IMR-90 (cell line): ENCODE data around the gene NKX6-2. TPM values are rescaled to one million over a fixed set of nuclear protein-coding genes. Genes with fewer than 3 reads are reported as not detected.

ENCODE experiments used
- ATAC-seq: fragments of 200-7000 bp; cut with Tn5 transposase; 2 replicates; pipeline ENCODE4 v1.9.1; 2020; ENCODE audit warnings: low read depth, mild to moderate bottlenecking, moderate library complexity
- BruUV-seq: library from RNA; stranded (reverse); fragments of 400-500 nt; replicated peaks from 2 replicates; lab custom pipeline; 2021; lab: Mats Ljungman, UMichigan
- CTCF ChIA-PET: fragments of 300-600 bp; formaldehyde crosslinking; extraction: SDS; loops from one replicate; lab custom pipeline; 2021; ENCODE audit warnings: antibody characterized with exemption; lab: Yijun Ruan, JAX
- POLR2A ChIA-PET: fragments of 300-600 bp; sonication (Branson Sonifier 250); formaldehyde crosslinking; loops from one replicate; lab custom pipeline; 2022; ENCODE audit warnings: antibody characterized with exemption; ENCODE audit not compliant: unreplicated experiment; lab: Charles Lee
- DNase-seq: peaks from one replicate; pipeline ENCODE4 v3.0.0; 2013
- H2AFZ ChIP-seq: replicated peaks from 2 replicates; pipeline ENCODE3; 2013; ENCODE audit warnings: low read length, mild to moderate bottlenecking; ENCODE audit not compliant: poor library complexity
- H2AK5ac ChIP-seq: 2 replicates; pipeline ENCODE4 v1.6.1; 2013; ENCODE audit warnings: low read depth, low read length, inconsistent platforms
- H2AK9ac ChIP-seq: replicated peaks from 2 replicates; pipeline ENCODE3; 2013; ENCODE audit warnings: mild to moderate bottlenecking, low read depth, low read length, moderate library complexity; ENCODE audit not compliant: poor library complexity
- H2BK120ac ChIP-seq: 2 replicates; pipeline ENCODE4 v1.6.1; 2013; ENCODE audit warnings: low read depth, low read length, inconsistent platforms
- H2BK15ac ChIP-seq: 3 replicates; pipeline ENCODE4 v1.6.1; 2013; ENCODE audit warnings: low read depth, low read length, inconsistent platforms
- H2BK20ac ChIP-seq: 2 replicates; pipeline ENCODE4 v1.6.1; 2013; ENCODE audit warnings: low read depth, mild to moderate bottlenecking, inconsistent platforms, low read length, moderate library complexity
- H2BK5ac ChIP-seq: 2 replicates; pipeline ENCODE4 v1.6.1; 2013; ENCODE audit warnings: mild to moderate bottlenecking, low read depth, low read length, inconsistent platforms; ENCODE audit not compliant: poor library complexity, severe bottlenecking
- H3K14ac ChIP-seq: replicated peaks from 2 replicates; pipeline ENCODE4 v1.6.1; 2013; ENCODE audit warnings: low read depth, low read length, inconsistent platforms
- H3K18ac ChIP-seq: 2 replicates; pipeline ENCODE4 v1.6.1; 2013; ENCODE audit warnings: low read depth, low read length, control low read depth
- H3K23ac ChIP-seq: 2 replicates; pipeline ENCODE4 v1.6.1; 2013; ENCODE audit warnings: low read depth, low read length, inconsistent platforms
- H3K27ac ChIP-seq: 2 replicates; pipeline ENCODE4 v1.5.1; 2013; ENCODE audit warnings: mild to moderate bottlenecking, control low read depth, low read length; ENCODE audit not compliant: insufficient read depth
- H3K27me3 ChIP-seq: 2 replicates; pipeline ENCODE4 v1.6.1; 2013; ENCODE audit warnings: low read length; ENCODE audit not compliant: control insufficient read depth, insufficient read depth
- H3K36me3 ChIP-seq: 2 replicates; pipeline ENCODE4 v1.6.1; 2013; ENCODE audit warnings: low read length, mixed read lengths; ENCODE audit not compliant: control insufficient read depth, insufficient read depth
- H3K4ac ChIP-seq: 2 replicates; pipeline ENCODE4 v1.6.1; 2013; ENCODE audit warnings: low read depth, low read length, inconsistent platforms
- H3K4me1 ChIP-seq: 2 replicates; pipeline ENCODE4 v1.6.1; 2013; ENCODE audit warnings: low read length, mixed read lengths; ENCODE audit not compliant: control insufficient read depth, insufficient read depth
- H3K4me2 ChIP-seq: 2 replicates; pipeline ENCODE4 v1.6.1; 2013; ENCODE audit warnings: low read depth, mild to moderate bottlenecking, control low read depth, low read length, moderate library complexity
- H3K4me3 ChIP-seq: 2 replicates; pipeline ENCODE4 v1.5.1; 2013; ENCODE audit warnings: low read depth, mild to moderate bottlenecking, control low read depth, low read length, moderate library complexity; ENCODE audit not compliant: insufficient read depth
- H3K56ac ChIP-seq: 2 replicates; pipeline ENCODE4 v1.6.1; 2013; ENCODE audit warnings: low read length, inconsistent platforms; ENCODE audit not compliant: insufficient read depth; ENCODE audit errors: extremely low read depth
- H3K79me1 ChIP-seq, 2 experiments: 2 replicates each; pipeline ENCODE4 v1.6.1; 2013; ENCODE audit warnings: low read length in 2 of 2, inconsistent platforms in 1 of 2, low read depth in 1 of 2
- H3K9ac ChIP-seq: 2 replicates; pipeline ENCODE4 v1.6.1; 2013; ENCODE audit warnings: low read depth, low read length, control low read depth
- H3K9me1 ChIP-seq: 2 replicates; pipeline ENCODE4 v1.6.1; 2013; ENCODE audit warnings: low read length, inconsistent platforms; ENCODE audit not compliant: insufficient read depth
- H3K9me3 ChIP-seq: 2 replicates; pipeline ENCODE4 v1.6.1; 2013; ENCODE audit warnings: low read length; ENCODE audit not compliant: control insufficient read depth, insufficient read depth
- H4K20me1 ChIP-seq: 2 replicates; pipeline ENCODE4 v1.6.1; 2013; ENCODE audit warnings: low read length, inconsistent platforms; ENCODE audit not compliant: insufficient read depth
- H4K5ac ChIP-seq: 2 replicates; pipeline ENCODE4 v1.6.1; 2013; ENCODE audit warnings: mild to moderate bottlenecking, low read depth, low read length, control low read depth
- H4K8ac ChIP-seq, 2 experiments: 2 replicates each; pipeline ENCODE4 v1.6.1; 2013; ENCODE audit warnings: low read depth in 2 of 2, low read length in 2 of 2, control low read depth in 1 of 2, inconsistent platforms in 1 of 2
- H4K91ac ChIP-seq: 2 replicates; pipeline ENCODE4 v1.6.1; 2013; ENCODE audit warnings: low read depth, low read length, inconsistent platforms; ENCODE audit not compliant: insufficient read depth
- BHLHE40 ChIP-seq: fragments of 150-350 bp; IDR thresholded peaks from 2 replicates; pipeline ENCODE4 v1.6.1; 2016; ENCODE audit warnings: mild to moderate bottlenecking, low read depth, low read length
- CEBPB ChIP-seq: IDR thresholded peaks from 2 replicates; pipeline ENCODE4 v1.6.1; 2012; ENCODE audit warnings: low read depth, low read length, improper control_type of control experiment
- POLR2A ChIP-seq: IDR thresholded peaks from 2 replicates; pipeline ENCODE4 v1.6.1; 2012; ENCODE audit warnings: mild to moderate bottlenecking, low read depth, low read length
- WGBS, 2 experiments: methylation state at CpG; one replicate each; pipeline versions ENCODE4 v1.1.5 to v1.1.7; 2013; ENCODE audit warnings: missing lambda C conversion rate in 2 of 2; ENCODE audit not compliant: insufficient read length in 1 of 2; ENCODE audit errors: extremely low coverage in 2 of 2; 5-methylcytosine and 5-hydroxymethylcytosine counted together
- dilution Hi-C: fragments of 300-500 bp; cut with HindIII; formaldehyde crosslinking; loops from one replicate; pipeline ENCODE4 v1.14.3; 2018; ENCODE audit warnings: low sequenced_read_pairs; ENCODE audit not compliant: unreplicated experiment
- in situ Hi-C: fragments of 300-500 bp; cut with MboI; formaldehyde crosslinking; loops from 3 replicates; pipeline ENCODE4 v1.14.3; 2019; ENCODE audit warnings: low sequenced_read_pairs, inconsistent platforms, mixed read lengths
- intact Hi-C: fragments of 100-400 bp; cut with micrococcal nuclease; formaldehyde crosslinking; loops from 2 replicates; pipeline ENCODE4 v1.10.0; 2022
- polyA plus RNA-seq, 3 experiments: library from polyadenylated mRNA; depleted of rRNA; stranded (reverse); fragments of >200 nt; gene quantifications; 2 replicates each; pipeline ENCODE4 v1.2.3, GENCODE V29; 2012; ENCODE audit warnings: low replicate concordance in 1 of 3
- total RNA-seq: library from RNA; depleted of rRNA; stranded (reverse); fragments of >200 nt; gene quantifications from 2 replicates; pipeline ENCODE4 v1.2.3, GENCODE V29; 2012

Gene NKX6-2
- total and polyA plus RNA-seq, 2 of the 4 experiments (the other 2 are of a cell fraction), result not detected

DNA sequence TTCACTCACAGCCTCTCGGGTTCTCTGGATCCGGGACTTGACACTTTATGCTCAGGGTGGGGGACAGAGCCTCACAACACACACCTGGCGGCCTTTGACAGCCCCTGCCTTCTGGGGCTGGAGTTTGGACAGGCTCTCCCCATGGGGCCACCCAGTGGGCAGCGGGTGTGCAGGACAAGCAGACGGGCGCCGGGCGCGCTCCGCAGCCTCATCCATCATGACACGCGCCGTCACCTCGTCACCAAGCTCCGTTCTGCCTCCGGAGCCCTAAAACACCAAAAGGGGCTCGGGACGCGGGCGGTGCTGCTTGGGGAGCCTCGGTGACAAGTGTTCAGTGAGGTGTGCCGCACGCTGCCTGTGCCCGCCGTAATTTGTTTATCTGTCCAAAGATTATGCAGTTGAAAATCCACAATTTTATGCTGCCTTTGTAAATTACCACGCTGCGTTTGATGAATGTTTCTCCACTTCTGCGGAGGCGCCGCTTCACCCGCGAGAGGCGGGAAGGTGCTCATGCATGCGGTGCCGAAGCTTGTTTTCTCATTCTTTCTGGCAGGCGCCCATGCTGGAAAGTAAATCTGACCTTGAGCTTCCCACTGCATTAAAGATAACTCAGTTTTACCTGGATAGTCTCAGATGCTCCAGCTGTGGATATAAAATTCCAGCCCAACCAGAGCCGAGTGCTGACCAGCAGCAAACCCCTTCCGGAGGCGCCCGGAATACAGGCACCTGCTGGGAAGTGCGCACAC is 6.2 kb downstream of the NKX6-2 start:
- POLR2A ChIA-PET, result no interaction called here
- H3K79me1 ChIP-seq, result no peaks in the 10 kb centered on the region
- intact Hi-C loops, result no loop called here

More for the DNA sequence above, 6.2 kb downstream of the NKX6-2 start:
- in situ Hi-C loops (loop anchor here (10.0 kb wide), 1 partner anchor 125 kb away; no protein-coding TSS in a partner anchor), dilution Hi-C loops (no loop called here)
- H3K4me1 ChIP-seq, result no peaks in the 10 kb centered on the region
- H4K20me1 ChIP-seq, result peaks cover 3% of the 10 kb centered on the region; the same call in 1 of the 2 replicates
- H2BK5ac ChIP-seq, result no peak overlapping the region
- H4K91ac ChIP-seq, result no peak overlapping the region
- no TSS peak for BruUV-seq
- H2AFZ ChIP-seq, result no peak overlapping the region
- peaks cover 5% of the 10 kb centered on the region; the same call in 1 of the 2 replicates for H3K9me3 ChIP-seq
- no peak overlapping the region for H2AK9ac ChIP-seq
- ATAC-seq (no peak), DNase-seq (no peak)
- H3K4ac ChIP-seq, result no peak overlapping the region
- no peak overlapping the region for H3K4me3 ChIP-seq
- H4K5ac ChIP-seq, result no peak overlapping the region
- no peak overlapping the region for H3K18ac ChIP-seq
- peaks cover 8% of the 10 kb centered on the region for H3K36me3 ChIP-seq
- CTCF ChIA-PET, result no interaction called here
- H3K9me1 ChIP-seq, result no peaks in the 10 kb centered on the region
- 92% methylated on average over 33 of the region's 41 CpGs; no CpG with 5 or more reads in 1 of the 2 experiments for WGBS, 2 experiments
- peaks cover 16% of the 10 kb centered on the region for H3K27me3 ChIP-seq
- no peak overlapping the region for H3K9ac ChIP-seq
- H3K27ac ChIP-seq, result no peak overlapping the region
- H3K23ac ChIP-seq, result no peak overlapping the region
- no peak overlapping the region for H4K8ac ChIP-seq
- H3K14ac ChIP-seq, result no peak overlapping the region
- H3K4me2 ChIP-seq, result no peak overlapping the region
- H2BK120ac ChIP-seq, result no peak overlapping the region
- no peak overlapping the region for H2AK5ac ChIP-seq
- no peak overlapping the region for H2BK20ac ChIP-seq
- TF ChIP-seq CEBPB, result no peak
- TF ChIP-seq BHLHE40, result no peak
- no peak for TF ChIP-seq POLR2A
- no peak overlapping the region for H2BK15ac ChIP-seq
- no peak overlapping the region for H3K56ac ChIP-seq
